ENCODE results near the gene GPR15LG. TPM values are rescaled to one million over a fixed set of nuclear protein-coding genes. Genes with fewer than 3 reads are reported as not detected.

The GPR15LG gene
- total and polyA plus RNA-seq, 2 experiments from 2014 or later, result 0.45 to 2.6 TPM

DNA sequence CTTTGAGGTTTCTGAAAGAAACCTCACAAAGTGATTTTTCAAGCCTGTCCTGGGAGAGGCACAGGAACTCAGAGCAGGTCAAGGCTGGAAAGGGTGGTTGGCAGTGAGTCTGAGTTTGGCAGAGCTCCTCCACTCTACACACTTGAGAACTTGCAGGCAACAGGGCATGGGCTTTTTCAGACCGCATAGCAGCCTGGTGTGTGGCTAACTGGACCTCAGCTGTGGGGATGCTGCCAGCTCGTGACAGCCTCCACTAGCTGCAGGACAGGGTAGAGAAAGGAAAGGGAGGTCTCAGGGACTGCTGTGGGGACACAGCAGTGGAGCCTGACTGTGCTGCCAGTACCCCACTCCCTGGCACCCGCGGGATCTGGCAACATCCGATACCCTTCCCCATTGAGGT lies 23.3 kb downstream of the GPR15LG start:
- Histone ChIP-seq H3K36me3 (replicated peaks; ENCODE audit: insufficient read depth, low read depth) (no peaks in the 10 kb centered on the region), H2AFZ (no peak overlapping the region), H3K4me1 (ENCODE audit: insufficient read depth) (no peaks in the 10 kb centered on the region), H3K9me2 (replicated peaks; ENCODE audit: insufficient read depth) (no peaks in the 10 kb centered on the region), H3K4me2 (no peak overlapping the region), H3K27ac (no peak overlapping the region), H3K27me3 (peaks cover 61% of the 10 kb centered on the region), H3K9me3 (ENCODE audit: low read depth) (no peaks in the 10 kb centered on the region), H3K79me2 (no peaks in the 10 kb centered on the region), H4K20me1 (ENCODE audit: insufficient read depth, poor library complexity, severe bottlenecking) (no peaks in the 10 kb centered on the region), H3K4me3 (no peak overlapping the region)
- no peak for DNase-seq (ENCODE audit: low spot score)
- TF ChIP-seq EZH2 (IDR thresholded peaks at IDR 0.05; ENCODE audit: borderline replicate concordance), result no peak
- no peak for TF ChIP-seq EZH2phosphoT487 (IDR thresholded peaks at IDR 0.05; ENCODE audit: low read depth, severe bottlenecking, unreplicated experiment)
- TF ChIP-seq, protein P1, sequence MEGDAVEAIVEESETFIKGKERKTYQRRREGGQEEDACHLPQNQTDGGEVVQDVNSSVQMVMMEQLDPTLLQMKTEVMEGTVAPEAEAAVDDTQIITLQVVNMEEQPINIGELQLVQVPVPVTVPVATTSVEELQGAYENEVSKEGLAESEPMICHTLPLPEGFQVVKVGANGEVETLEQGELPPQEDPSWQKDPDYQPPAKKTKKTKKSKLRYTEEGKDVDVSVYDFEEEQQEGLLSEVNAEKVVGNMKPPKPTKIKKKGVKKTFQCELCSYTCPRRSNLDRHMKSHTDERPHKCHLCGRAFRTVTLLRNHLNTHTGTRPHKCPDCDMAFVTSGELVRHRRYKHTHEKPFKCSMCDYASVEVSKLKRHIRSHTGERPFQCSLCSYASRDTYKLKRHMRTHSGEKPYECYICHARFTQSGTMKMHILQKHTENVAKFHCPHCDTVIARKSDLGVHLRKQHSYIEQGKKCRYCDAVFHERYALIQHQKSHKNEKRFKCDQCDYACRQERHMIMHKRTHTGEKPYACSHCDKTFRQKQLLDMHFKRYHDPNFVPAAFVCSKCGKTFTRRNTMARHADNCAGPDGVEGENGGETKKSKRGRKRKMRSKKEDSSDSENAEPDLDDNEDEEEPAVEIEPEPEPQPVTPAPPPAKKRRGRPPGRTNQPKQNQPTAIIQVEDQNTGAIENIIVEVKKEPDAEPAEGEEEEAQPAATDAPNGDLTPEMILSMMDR (IDR thresholded peaks at IDR 0.05; ENCODE audit: poor library complexity), result no peak
- 87% methylated on average over 5 of the region's 5 CpGs for WGBS (ENCODE audit: low lambda C conversion rate, missing lambda C conversion rate)

DNA sequence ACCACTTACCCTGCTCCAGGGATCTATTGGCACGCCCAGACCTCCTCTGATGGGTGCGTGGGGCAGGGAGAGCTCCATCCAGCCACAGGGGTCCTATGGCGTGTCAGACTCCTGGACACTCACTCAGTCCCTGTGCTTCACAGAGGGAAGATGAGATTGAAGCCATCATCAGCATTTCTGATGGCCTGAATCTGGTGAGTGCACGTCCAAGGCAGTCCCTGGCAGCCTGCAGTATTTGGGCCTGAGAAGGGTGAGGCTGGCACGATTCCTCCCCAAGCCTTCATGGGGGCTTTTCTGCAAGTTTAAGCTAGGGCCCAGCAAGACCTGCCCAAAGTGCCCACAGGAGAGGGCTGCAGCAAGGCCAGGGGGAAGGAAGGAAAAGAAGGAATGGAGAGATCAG lies 24.0 kb downstream of the GPR15LG start:
- TF ChIP-seq, protein P1 (IDR thresholded peaks at IDR 0.05; ENCODE audit: poor library complexity), result no peak
- TF ChIP-seq EZH2phosphoT487 (IDR thresholded peaks at IDR 0.05; ENCODE audit: low read depth, severe bottlenecking, unreplicated experiment), result no peak
- TF ChIP-seq EZH2 (IDR thresholded peaks at IDR 0.05; ENCODE audit: borderline replicate concordance), result no peak
- Histone ChIP-seq H3K4me2 (no peak overlapping the region), H3K27me3 (peaks cover 56% of the 10 kb centered on the region), H3K36me3 (replicated peaks; ENCODE audit: insufficient read depth, low read depth) (no peaks in the 10 kb centered on the region), H3K27ac (no peak overlapping the region), H3K9me3 (ENCODE audit: low read depth) (no peaks in the 10 kb centered on the region), H3K4me1 (ENCODE audit: insufficient read depth) (no peaks in the 10 kb centered on the region), H3K79me2 (no peaks in the 10 kb centered on the region), H2AFZ (no peak overlapping the region), H4K20me1 (ENCODE audit: insufficient read depth, poor library complexity, severe bottlenecking) (no peaks in the 10 kb centered on the region), H3K4me3 (no peak overlapping the region), H3K9me2 (replicated peaks; ENCODE audit: insufficient read depth) (no peaks in the 10 kb centered on the region)
- DNase-seq (ENCODE audit: low spot score), result no peak
- 91% methylated on average over 5 of the region's 5 CpGs for WGBS (ENCODE audit: low lambda C conversion rate, missing lambda C conversion rate)

DNA sequence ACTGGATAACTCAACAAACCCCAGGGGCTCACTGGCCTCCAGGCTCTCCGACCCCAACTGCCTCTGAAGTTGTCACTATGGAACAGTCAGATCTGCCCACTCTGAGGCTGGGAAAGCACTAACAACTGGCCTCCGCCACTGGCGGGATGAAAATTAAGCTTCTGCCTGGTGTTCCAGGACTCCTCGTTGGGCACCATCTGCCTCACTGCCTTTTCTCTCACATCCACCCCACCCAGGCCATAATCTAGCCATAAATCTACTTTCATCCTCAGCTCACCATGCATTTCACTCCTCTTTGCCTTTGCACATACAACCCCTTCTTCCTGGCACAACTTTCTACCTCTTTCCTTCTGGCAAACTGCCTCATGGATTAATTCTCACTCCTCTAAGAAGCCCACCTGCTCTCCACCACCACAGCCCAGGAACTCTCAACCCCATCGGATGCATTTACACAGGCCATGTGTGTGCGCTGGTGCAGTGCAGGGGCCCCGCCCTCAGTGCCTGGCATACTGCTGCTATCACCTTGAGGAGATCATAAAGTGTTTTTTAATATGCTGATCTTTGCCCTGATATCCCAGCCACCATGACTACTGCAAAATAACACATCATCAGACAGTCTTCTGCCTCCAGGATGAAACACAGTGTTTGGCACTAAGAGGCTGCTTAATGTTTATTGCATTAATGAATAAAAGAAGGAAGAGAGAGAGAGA lies 24.8 kb downstream of the GPR15LG start:
- 87% methylated on average over 7 of the region's 7 CpGs for WGBS (ENCODE audit: low lambda C conversion rate, missing lambda C conversion rate)
- Histone ChIP-seq H2AFZ (no peak overlapping the region), H3K4me1 (ENCODE audit: insufficient read depth) (no peaks in the 10 kb centered on the region), H3K9me3 (ENCODE audit: low read depth) (no peaks in the 10 kb centered on the region), H3K4me3 (no peak overlapping the region), H3K27ac (no peak overlapping the region), H3K4me2 (no peak overlapping the region), H4K20me1 (ENCODE audit: insufficient read depth, poor library complexity, severe bottlenecking) (no peaks in the 10 kb centered on the region), H3K9me2 (replicated peaks; ENCODE audit: insufficient read depth) (no peaks in the 10 kb centered on the region), H3K27me3 (peaks cover 49% of the 10 kb centered on the region), H3K36me3 (replicated peaks; ENCODE audit: insufficient read depth, low read depth) (no peaks in the 10 kb centered on the region), H3K79me2 (no peaks in the 10 kb centered on the region)
- no peak for DNase-seq (ENCODE audit: low spot score)
- TF ChIP-seq EZH2 (IDR thresholded peaks at IDR 0.05; ENCODE audit: borderline replicate concordance), result no peak
- TF ChIP-seq, protein P1 (IDR thresholded peaks at IDR 0.05; ENCODE audit: poor library complexity), result no peak
- no peak for TF ChIP-seq EZH2phosphoT487 (IDR thresholded peaks at IDR 0.05; ENCODE audit: low read depth, severe bottlenecking, unreplicated experiment)
